T-helper 1 cell (primary cell): ENCODE measurements around the gene PTK6.

Experiments used
- DNase-seq, 5 donors: peaks; one replicate each; pipeline ENCODE4 v3.0.0-alpha.2; 2012 to 2020

Gene PTK6

DNA sequence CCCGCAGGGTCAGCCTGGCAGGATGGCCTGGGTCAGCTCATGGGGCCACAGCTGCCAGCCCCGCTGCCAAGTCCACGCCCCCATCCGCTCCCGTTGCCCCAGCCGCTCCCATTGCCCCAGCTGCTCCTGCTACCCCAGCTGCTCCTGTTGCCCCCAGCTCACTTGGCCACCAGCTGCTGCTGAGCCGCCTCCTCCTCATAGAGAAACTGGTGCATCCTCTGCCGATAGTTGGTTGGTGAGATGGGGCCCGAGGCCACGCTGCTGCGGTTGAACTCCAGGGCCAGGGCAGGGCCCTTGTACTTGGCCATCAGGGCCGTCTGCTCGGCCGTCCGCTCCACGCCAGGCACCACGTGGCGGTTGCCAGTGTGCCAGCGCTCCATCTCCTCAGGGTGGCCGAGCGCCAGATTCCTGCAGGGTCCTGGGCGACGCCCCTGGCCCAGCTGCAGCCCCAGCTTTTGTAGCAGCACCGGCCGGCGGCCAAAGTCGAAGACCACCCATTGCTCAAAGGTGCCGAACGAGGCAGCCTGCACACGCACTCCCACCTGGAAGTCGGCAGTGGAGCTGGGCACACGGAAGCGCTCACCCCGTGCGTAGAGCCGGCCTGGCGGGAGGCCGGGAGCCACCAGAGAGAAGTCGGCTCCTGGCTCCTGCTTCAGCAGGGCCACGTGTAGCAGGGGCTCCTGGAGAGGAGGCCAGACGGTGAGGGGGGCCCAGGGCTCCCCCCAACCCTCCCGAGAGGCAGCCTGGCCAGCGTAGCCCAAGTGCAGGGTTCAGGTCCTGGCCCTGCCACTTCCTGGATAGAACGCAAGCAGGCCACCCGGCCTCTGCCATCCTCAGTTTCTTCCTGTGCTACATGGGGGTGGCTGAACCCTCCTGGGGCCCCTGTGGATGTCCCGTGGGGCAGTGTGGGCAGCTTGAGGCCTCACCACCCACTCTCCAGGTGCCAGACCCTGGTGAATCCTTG lies 32.1 kb upstream of the PTK6 start:
- DNase-seq = no peak

DNA sequence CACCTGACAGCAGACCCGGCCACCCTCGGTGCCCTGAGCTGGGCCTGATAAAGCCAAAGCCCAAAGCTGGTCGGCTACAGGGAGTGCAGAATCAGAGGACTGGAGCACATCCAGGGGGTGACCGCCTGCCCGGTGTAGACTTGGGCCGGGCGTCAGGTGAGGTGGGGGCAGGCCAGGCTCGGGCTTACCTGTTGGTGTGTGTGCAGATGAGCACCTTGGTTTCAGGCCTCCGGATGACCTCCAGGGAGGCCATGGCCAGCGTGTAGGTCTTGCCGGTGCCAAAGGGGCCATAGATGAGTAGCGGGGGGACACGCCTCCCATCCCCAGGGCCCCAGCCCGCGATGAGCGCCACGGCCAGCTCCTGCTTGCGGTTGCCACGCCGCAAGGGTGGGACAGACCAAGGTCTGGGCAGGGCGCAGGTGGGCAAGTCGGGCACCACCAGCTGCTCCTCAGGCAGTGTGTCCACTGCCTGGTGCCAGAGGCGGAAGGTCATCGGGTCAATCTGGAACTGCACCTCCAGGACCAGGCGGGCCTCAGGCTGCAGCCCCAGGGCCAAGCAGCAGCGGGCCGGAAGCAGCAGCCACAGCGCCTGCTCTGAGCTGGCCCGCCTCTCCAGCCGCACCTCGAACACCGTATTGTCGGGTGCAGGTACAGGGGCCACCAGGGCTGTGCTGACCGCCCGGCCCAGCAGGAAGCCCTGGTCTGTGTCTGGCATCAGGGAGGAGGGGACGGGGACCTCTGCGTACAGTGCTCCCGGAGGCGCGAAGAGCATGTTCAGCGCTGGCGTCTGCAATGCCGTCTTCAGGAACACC lies 31.2 kb upstream of the PTK6 start:
- no peak for DNase-seq

DNA sequence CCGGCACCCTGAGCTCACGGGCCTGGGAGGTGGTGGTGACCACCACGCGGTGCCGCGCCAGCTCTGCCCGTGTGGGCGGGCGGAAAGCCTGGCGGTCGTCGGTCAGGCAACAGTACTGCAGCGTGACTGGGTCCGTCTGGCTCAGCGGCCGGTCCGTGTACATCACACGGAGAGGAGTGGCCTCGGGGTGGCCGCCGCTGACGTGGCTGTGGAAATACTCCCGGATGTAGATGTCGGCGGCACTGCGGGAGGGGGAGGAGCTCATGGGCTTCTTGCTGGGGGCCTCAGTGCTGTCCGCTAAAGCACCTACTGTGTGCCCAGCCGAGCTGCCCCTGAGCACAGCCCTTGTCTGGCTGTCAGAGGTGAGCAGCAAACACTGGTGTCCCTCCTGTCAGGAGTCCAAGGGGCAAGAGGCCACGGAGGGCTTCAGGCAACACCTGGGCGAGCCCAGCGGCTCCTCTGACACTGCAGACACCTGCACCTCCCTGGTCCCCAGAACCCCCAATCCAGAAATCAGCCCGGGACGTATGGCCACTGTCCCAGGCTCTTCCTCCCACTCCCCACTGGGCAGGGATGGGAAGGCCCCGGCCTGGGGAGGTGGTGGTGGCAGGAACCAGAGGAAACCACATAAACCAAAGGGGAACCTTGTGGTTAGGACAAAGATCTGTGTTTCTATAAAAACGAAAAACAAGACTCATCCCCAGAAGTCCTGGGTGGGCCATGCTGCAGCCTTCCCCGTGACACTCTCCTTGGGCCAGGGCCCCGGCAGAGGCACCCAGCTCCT lies 30.4 kb upstream of the PTK6 start:
- peak in 4 of 5 donors; percentile 25 to 75 (median 38) for DNase-seq

DNA sequence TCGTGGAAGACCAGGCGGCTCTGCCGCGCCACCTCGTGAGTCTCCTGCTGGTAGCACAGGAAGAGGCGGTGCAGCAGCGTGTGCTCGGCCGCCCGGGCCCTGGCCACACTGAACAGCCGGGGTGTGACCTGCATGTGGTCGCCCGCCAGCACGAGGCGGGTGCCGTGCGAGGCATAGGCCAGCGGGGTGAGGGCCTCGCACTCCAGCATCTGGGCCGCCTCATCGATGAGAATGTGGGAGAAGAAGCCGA lies 29.9 kb upstream of the PTK6 start:
- DNase-seq = no peak

DNA sequence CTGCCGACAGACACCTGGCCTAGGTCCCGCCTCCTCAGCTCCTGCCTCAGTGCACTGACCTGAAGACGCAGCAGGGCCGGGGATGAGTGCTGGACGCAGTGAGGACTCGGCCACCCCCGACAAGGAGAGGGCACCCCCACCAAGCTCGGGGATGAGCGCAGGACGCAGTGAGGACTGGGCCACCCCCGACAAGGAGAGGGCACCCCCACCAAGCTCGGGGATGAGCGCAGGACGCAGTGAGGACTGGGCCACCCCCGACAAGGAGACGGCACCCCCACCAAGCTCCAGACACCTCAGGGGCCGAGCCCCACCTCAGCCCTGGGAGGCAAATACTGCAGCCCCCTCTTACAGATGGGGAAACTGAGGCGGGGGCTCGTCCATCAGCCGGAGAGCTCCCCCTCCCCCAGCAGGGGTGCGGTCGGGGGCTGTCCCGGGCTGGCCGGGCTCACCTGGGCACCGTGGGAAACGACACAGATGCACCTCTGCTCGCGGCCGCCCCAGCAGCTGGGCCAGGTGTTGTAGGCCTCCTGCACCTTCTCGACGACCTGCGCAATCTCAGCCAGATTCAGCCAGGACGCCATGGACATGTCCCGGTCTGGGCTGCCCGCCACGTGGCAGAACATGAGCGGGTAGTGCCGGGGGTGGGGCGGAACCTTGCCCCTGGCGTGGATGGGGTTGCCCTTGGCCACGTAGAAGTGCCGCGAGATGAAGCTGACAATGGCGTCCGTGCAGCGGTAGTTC lies 29.4 kb upstream of the PTK6 start:
- DNase-seq = no peak

DNA sequence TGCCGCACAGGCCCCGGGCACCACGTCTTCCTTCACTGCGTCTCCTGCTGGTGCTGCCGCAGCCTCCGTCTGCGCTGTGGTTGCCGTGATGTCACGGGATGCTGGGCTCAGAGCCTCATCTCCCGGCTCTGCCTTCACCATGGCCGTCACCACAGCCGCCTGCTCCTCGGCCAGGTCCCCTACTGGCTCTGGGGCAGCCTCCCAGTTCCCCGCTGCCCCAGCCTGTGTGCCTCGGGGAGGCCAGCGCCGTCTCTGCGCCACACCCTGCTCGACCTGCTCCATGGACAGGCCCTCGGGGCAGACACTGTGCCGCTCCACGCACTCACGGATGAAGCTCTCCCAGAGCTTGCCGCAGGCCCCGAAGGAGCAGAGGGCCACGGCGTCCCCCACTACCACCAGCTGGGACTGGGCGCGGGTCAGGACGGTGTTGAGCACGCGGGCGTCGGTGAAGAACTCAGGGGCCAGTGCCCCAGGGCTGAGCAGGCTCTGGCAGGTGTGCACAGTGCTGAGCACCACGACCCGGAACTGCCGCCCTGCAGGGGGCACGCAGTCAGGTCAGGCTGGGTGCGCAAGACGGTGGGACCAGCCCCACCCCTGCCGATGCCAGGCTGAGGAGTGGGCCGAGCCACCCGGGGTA lies 28.6 kb upstream of the PTK6 start:
- no peak for DNase-seq

DNA sequence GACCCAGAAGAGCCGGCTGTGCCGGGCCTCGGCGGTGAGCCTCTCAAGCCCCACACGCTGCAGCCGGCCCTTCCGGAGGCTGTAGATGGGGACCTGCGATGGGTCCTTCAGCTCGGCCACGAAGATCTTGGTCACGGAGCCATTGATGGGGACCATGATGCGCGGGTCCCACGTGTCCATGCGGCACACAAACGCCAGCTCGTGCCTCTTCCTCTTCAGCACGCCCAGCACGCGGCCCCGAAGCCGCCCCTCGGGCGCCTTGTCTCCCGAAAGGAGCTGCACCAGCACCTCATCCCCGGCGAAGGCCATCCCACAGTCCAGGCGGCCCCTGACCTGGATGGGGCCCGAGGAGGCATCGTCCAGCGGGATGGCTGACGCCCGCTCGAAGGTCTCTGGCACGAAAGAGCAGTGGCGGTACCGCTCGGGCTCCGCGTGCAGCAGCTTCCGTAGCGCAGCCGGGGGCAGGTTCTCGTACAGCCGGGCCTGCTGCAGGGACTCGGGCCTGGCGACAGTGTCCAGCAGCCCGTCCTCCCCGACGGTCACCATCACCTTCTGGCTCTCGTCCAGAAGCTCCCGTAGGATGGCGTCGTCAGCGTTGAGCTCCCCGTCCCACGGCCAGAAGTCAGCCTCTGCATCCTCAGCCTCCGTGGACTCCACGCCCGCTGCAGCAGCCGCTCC lies 28.0 kb upstream of the PTK6 start:
- DNase-seq = no peak

DNA sequence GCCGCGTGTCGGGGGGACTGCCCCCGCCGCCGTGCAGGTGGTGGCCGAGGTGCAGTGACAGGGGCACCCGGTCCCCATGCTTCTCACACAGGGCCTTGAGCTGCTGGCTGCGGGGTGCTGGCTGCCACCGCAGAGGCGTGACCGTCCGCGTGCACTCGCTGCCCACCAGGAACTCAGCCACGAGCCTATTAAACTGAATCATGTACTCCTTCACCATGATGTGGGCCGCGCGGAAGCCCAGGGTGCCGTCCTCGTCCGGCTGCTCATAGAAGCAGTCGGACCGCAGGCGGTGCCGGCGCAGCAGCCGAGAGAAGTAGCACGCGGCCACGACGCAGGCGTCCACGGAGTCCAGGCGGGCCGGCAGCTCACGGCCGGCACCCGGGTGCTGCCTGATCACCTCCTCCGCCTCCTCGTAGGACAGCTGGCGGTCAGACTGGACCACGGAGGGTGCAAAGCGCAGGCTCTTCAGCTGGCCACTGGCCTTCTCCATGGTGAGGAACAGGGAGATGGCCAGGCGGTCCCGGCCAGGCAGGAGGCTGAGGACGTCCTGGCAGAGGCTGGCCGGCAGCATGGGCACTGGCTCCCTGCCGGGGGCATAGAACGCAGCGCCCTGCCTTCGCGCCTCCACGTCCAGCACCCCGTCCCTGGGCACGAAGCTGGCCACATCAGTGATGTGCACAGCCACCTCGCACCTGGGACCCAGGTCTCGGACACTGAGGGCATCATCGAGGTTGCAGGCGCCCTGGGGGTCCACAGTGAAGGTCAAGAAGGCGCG lies 27.0 kb upstream of the PTK6 start:
- no peak for DNase-seq

DNA sequence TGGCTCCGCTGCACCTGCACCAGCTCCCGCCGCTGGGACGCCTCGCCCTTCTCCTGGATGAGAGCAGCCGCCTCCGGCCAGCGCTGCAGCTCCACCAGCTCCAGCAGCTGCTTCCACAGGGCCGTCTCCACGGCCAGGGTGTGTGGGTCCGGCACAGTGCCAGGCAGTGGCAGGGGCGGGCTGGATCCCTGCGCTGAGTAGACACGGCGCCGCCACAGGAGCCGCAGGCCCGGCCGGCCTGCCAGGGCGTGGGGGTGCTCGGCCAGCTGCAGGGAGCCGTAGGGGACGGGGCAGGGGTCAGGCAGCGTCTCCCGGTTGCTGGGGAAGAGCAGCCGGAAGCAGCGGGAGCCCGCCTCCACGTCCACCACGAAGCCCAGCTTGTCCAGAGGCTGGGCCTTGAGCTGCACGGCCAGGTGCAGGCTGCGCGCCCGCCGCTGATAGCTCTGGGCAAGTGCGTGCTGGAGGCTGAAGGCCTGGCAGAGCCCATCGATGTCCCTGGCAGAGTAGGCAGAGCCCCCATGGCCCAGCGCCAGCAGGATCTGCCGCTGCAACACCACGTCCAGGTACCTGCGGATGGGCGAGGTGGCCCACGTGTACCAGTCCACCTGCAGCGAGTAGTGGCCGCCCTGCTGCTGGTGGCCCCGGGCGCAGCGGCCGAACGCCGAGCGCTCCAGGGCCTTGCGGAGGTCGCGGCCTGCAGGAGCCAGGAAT lies 26.2 kb upstream of the PTK6 start:
- DNase-seq = no peak

DNA sequence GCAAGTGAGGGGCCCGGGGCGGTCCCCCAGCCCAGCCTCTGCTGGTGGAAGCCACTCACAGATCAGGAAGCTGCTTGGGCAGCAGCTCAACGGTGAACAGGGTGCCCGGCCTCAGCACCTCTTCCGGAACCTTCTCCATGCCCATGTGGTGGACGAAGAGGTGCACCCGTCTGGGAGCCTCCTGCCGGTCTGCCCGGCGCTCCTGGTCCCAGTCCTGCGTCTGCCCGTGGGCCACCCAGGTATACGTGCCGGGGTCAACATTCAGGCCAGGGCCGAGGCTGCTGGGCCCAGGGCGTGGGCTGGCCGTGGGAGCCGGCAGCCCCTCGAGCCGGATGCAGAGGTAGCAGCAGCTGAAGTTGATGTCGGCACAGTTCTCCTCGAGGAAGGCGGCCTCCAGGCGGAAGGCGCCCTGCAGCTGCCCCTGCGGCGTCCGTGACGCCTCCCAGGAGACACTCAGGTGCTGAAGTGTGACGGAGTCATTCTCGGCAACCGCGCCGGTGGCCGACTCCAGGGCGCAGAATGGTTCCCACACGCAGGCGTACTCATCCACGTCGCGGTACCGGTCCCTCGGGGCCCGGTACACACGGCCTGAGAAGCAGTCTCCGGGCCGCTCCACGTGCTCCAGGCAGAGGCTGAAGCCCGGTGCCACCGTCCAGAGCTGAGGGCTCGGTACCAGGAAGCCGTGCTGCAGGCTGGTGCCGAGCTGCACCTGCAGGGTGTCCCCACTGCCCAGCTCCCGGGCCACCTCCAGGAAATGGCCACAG lies 25.5 kb upstream of the PTK6 start:
- no peak for DNase-seq

DNA sequence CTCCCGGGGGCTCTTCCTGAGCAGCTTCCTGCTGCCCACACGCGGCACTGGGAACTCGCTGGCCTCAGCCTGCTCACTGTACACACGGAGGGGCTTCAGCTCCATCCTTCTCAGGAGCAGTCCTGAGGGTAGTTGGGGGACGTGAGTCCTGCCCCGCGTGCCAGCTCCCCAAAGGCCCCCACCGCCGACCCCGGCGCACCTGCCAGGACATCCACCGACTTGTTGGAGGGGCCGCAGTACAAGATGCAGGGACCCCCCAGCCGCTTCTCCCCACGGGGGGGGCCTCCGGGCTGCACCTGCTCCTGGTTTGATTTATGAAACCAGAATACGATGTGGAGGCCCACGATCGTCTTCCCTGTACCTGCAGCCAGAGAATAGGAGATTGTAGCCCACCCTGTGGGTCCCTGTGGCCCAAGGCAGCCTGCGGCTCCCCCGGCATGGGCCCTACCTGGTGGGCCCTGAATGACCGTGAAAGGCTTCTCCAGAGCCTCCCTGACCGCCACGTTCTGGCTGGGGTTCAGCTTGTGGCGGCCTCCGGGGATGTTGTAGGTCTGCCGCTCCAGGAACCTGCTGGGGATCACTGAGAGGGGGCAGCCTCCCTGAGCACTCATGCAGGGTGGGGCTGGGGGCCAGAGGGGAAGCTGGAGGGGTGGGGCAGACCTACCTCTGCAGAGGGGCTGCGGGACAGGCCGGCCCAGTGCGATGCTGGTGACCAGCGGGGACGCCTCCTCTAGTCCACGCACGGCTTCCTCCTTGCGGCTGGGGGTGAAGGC lies 24.6 kb upstream of the PTK6 start:
- DNase-seq = no peak

DNA sequence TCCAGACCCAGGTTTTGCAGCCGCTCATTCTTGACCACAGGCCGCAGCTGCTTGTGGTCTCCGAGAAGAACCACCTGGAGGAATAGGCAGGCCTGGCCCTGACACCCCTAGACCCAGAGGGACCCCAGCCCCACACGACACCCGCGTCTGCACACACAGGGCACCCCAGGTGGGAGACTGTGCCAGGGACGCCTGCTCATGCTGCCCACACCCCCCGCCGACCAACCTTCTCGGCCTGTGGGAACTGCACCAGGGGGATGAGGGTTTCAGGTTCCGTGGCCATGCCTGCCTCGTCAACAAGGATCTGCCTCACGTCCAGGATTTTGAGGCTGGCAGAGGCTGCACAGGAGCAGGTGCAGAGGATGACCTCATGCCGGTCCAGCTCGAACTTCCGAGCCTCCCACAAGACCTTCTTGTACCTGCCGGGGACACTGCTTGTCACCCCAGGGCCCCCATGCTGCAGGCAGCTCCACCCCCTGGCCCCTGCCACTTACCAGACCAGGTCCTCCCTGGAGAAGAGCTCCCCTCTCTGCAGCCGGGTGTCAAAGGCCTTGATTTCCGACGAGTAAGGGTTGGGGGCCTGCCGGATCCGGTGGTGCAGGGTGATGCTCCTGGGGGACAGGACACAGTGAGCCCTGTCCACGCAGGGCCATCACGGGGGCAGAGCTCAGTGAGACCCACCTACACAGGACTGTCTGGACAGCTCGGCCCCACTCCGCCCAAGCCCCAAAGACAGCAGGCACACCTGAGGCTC lies 23.9 kb upstream of the PTK6 start:
- DNase-seq = no peak

DNA sequence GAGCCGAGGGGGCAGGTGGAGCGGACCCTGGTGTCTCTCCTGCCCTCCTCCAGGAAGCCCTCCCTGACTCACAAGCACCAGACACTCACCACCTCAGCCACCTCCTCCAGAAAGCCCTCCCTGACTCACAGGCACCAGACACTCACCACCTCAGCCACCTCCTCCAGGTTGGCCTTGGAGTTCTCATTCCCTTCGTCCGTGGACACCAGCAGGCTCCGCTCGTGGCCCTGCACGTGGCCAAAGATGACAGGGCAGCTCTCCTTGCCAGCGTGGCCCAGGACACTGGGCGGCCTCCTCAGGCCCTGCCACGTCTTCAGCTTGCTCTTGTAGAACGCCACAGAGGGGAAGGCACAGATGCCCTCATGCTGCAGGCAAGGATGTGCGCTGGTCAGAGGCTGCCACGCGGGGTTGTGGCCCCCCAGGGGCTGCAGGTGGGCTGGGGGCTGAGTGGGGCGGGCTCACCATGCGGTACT lies 23.2 kb upstream of the PTK6 start:
- no peak for DNase-seq

DNA sequence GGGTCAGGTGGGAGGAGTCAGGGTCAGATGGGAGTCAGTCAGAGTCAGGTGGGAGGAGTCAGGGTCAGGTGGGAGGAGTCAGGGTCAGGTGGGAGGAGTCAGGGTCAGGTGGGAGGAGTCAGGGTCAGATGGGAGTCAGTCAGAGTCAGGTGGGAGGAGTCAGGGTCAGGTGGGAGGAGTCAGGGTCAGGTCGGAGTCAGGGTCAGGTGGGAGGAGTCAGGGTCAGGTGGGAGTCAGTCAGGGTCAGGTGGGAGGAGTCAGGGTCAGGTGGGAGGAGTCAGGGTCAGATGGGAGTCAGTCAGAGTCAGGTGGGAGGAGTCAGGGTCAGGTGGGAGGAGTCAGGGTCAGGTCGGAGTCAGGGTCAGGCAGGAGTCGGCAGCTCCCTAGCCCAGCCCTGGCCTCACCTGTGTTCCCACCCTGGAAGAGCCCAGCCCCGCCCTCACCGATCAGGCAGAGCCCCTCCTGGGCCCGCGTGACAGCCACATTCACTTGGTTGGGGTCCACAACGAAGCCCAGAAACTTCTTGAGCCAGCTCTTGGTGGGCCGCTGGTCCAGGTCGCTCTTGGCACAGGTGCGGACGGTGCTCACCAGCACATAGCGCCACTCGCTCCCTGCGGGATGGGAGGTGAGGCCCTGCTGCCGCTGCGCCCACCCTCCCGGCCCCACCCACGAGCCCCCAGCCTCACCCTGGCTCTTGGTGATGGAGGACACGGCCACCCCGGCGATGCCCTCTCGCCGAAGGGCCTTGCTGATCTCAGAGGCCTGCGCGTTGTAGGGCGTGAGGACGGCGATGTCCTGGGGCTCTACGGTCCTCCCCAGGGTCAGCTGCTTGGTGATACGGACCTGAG lies 22.5 kb upstream of the PTK6 start:
- peak in 1 of 5 donors; percentile 55 for DNase-seq

DNA sequence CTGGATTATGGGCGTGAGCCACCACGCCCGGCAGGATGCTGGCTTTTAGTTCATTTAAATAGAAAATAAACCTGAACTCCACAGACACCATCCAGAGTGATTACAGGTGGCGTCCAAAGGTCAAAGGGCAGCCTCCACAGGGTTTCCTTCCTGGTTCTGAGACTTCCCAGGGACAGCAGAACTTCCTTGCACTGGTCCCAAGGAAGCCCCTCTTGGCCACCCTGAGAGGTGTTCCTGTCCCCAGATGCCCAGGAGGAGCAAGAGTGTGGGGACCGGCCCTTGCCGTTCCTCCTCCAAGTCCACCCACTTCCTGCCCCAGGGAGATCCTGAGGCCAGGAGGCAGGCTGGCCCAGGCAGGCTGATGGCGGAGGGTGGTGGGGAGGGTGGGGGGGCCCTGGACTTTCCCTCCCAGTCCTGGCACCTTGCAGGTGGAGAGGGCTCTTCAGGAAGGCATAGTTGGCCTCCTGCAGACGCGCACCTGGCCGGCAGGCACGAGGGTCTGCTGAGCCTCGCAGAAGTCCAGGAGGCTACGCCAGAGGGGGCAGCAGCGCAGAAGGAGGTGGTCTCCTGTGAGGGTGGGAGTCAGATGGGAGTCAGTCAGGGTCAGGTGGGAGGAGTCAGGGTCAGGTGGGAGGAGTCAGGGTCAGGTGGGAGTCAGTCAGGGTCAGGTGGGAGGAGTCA lies 21.8 kb upstream of the PTK6 start:
- no peak for DNase-seq

DNA sequence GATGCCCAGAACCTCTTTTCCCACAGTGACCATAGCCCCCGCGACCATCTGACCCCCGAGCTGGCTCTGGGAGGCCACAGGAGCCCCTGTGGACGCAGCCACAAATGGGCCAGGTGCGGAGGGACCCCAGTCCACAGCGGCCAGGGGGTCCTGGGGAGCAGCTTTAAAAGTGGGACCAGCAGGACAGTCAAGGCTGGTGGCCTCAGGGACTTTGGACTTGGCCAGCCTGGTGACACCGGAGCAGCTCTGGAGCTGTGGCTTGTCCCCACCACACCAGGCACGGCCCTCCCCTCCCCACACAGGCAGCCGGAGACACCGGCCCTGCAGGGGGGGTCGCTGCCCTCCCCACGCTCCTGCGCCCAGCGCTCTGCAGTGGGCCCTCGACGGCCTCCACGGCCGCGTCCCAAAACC lies 20.3 kb upstream of the PTK6 start:
- no peak for DNase-seq
